NCI-H2107 treated with DMSO at 0.1 percent for 48 hours (cell line): ENCODE results near the gene SAMD14.

Source experiments
- DNase-seq: peaks from one replicate; lab custom pipeline; 2025; ENCODE audit not compliant: unreplicated experiment; lab: John Stamatoyannopoulos, UW

Gene SAMD14

GRCh38 chr17:50148226-50149090 is 18.5 kb upstream of the SAMD14 start:
- no peak for DNase-seq

- no peak for DNase-seq
Measured at GRCh38 chr17:50147841-50148225, 17.9 kb upstream of the SAMD14 start.

- DNase-seq, result no peak
Measured at GRCh38 chr17:50146927-50147665, 17.1 kb upstream of the SAMD14 start.

- no peak for DNase-seq
Measured at GRCh38 chr17:50146230-50146926, 16.4 kb upstream of the SAMD14 start.

GRCh38 chr17:50145532-50146229 is 15.7 kb upstream of the SAMD14 start:
- no peak for DNase-seq

- DNase-seq, result no peak
Measured at GRCh38 chr17:50144845-50145531, 15.0 kb upstream of the SAMD14 start.

- no peak for DNase-seq
Measured at GRCh38 chr17:50144355-50144754, 14.4 kb upstream of the SAMD14 start.

- DNase-seq, result no peak
Measured at GRCh38 chr17:50143461-50144176, 13.7 kb upstream of the SAMD14 start.

GRCh38 chr17:50141745-50142110 is 11.8 kb upstream of the SAMD14 start:
- no peak for DNase-seq

GRCh38 chr17:50141026-50141744 is 11.2 kb upstream of the SAMD14 start:
- DNase-seq, result no peak

GRCh38 chr17:50139950-50140885 is 10.3 kb upstream of the SAMD14 start:
- DNase-seq, result no peak

GRCh38 chr17:50139185-50139783 is 9.3 kb upstream of the SAMD14 start:
- no peak for DNase-seq

GRCh38 chr17:50137042-50137441 is 7.1 kb upstream of the SAMD14 start:
- DNase-seq, result no peak

GRCh38 chr17:50136096-50136687 is 6.2 kb upstream of the SAMD14 start:
- no peak for DNase-seq

- no peak for DNase-seq
Measured at GRCh38 chr17:50135316-50136095, 5.5 kb upstream of the SAMD14 start.

GRCh38 chr17:50134206-50135110 is 4.5 kb upstream of the SAMD14 start:
- DNase-seq, result no peak
